ENCODE results near the gene PFKL. TPM values are rescaled to one million over a fixed set of nuclear protein-coding genes. Genes with fewer than 3 reads are reported as not detected.

PFKL gene
- polyA plus RNA-seq, 6 donors from 2014 or later = 165 to 210 (median 189) TPM

Other genes with a start within 250 kb of the PFKL start
- gene PWP2, start 192.7 kb upstream of the PFKL start, polyA plus RNA-seq (ENCODE audit: low read depth in 6 of 6) = 10 to 100 TPM in 1 of 6 donors, 1 to 10 TPM in 5; 1.3 to 10.7 (median 4.3) TPM
- 10 to 100 TPM; 11.0 to 64.2 (median 33.9) TPM for gene GATD3, start 166.4 kb upstream of the PFKL start, polyA plus RNA-seq (ENCODE audit: low read depth in 6 of 6)
- 10 to 100 TPM in 4 of 6 donors, 1 to 10 TPM in 2; 5.1 to 33.1 (median 13.9) TPM for gene ICOSLG, start 59.1 kb upstream of the PFKL start, polyA plus RNA-seq (ENCODE audit: low read depth in 6 of 6)
- gene DNMT3L, start 38.2 kb upstream of the PFKL start, polyA plus RNA-seq (ENCODE audit: low read depth in 6 of 6) = not detected
- 1 to 10 TPM in 2 of 6 donors, under 1 TPM in 4; 0.34 to 1.7 (median 0.77) TPM for gene AIRE, start 14.2 kb upstream of the PFKL start, polyA plus RNA-seq (ENCODE audit: low read depth in 6 of 6)
- 10 to 100 TPM; 28.1 to 44.6 (median 35.1) TPM for gene CFAP410, start 39.3 kb downstream of the PFKL start, polyA plus RNA-seq (ENCODE audit: low read depth in 6 of 6)
- gene TRPM2, start 53.6 kb downstream of the PFKL start, polyA plus RNA-seq (ENCODE audit: low read depth in 6 of 6) = 1 to 10 TPM in 5 of 6 donors, under 1 TPM in 1; 0.48 to 4.8 (median 2.6) TPM
- gene LRRC3, start 155.5 kb downstream of the PFKL start, polyA plus RNA-seq (ENCODE audit: low read depth in 6 of 6) = 1 to 10 TPM in 1 of 6 donors, under 1 TPM in 5; 0.12 to 2.0 (median 0.64) TPM
- not detected for gene KRTAP10-1, start 240.1 kb downstream of the PFKL start, polyA plus RNA-seq (ENCODE audit: low read depth in 6 of 6)